ENCODE measurements around the gene ALDH9A1.
"Not testable (repeated sequence)": the region's sequence is repeated elsewhere in the genome, so short reads cannot be mapped to it uniquely, and the experiment has no call there.

The ALDH9A1 gene

DNA sequence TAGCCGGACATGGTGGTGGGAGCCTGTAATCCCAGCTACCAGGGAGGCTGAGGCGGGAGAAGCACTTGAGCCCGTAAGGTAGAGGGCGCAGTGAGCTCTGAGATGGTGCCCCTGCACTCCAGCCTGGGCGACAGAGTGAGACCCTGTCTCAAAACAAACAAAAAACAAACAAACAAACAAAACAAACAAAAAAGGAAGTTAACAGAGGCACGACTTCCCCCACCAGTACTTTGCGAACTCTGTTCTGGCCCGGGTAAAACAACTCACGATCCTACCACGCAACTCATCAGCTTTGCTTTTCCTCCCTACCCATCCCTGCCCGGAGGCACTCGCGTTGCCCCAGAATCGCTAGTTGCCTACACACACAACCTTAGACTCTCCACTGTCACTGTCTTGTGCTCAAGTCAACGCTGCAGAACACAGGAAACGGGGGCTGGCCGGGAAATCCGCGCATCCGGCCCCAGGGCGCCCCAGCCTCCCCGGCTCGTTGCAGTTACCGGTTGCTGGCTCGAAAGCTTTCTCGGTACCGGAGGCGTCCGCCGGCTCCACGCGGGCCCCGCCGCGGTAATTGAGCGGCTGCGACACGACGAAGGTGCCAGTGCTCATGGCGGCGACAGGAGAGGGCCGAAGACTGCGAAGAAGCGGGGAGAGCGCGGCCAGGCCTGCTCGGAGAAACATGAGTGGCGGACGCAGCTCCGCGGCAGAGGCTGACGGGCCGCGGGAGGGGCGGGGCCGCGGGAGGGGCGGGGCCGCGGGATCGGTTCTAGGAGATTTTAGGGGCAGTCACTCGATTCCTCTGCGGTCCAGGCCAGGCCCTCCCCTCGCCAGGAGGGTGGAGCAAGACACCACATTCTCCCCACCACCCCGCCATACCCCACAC lies at the start of gene ALDH9A1:
Gene ALDH9A1, minus strand, starts transcription at position 682 of the 880 bp plus-strand sequence. Its CDS starts 4 bp downstream, at position 678.
- DNase-seq: peak; percentile 74

GRCh38 chr1:165747632-165748447 lies 49.5 kb upstream of the ALDH9A1 start:
- no peak for DNase-seq

DNA sequence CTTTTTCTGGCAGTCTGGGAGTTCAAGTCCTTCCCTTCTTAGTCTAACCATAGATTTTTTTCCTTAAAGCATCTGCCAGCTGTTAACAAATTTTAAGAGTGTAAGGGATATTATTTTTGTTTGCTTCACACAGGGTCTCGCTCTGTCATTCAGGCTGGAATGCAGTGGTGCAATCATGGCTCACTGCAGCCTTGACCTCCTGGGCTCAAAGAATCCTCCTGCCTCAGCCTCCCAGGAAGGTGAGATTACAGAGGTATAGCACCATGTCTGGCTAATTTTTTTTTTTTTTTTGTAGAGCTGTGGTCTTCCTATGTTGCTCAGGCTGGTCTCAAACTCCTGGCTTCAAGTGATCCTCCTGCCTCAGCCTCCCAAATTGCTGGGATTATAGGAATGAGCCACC lies 46.6 kb upstream of the ALDH9A1 start:
- DNase-seq: not testable (repeated sequence)

- no peak for DNase-seq
Measured at GRCh38 chr1:165742194-165742593, 43.8 kb upstream of the ALDH9A1 start.

- no peak for DNase-seq
Measured at GRCh38 chr1:165738794-165739193, 40.4 kb upstream of the ALDH9A1 start.

DNA sequence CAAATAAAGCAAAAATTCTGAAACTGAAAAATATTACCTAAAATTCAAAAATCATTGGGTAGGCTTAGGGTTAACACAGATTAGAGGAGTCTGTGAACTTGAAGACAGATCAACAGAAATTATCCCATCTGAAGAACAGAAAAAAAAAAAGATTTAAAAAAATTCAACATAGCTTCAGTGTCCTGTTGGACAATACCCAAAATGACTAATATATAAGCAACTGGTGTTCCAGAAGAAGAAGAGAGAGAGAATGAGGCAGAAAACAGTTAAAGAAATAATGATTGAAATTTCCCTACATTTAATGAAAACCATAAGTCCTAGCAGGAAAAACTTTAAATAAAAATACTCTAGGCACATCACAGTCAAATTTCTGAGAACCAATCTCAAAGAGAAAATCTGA lies 38.8 kb upstream of the ALDH9A1 start:
- DNase-seq: no peak

DNA sequence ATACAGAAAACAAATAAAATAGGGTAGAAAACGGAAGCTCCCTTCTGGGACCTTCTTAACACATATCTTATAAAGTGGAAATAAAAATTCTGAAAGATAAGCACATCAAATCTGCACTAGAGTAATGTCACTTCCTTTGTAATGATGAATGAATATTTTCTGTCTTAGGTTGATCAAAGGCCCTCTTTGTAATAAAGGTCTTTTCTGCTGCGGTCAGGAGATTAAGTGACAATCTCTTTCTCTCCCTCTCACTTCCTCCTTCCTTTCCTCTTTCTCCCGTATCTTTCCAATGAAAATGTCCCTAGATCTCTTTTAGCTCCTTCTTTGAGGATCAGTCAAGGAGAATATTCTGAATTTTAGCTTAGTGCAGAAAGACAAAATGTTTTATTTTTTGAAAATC lies 36.5 kb upstream of the ALDH9A1 start:
- DNase-seq: no peak

DNA sequence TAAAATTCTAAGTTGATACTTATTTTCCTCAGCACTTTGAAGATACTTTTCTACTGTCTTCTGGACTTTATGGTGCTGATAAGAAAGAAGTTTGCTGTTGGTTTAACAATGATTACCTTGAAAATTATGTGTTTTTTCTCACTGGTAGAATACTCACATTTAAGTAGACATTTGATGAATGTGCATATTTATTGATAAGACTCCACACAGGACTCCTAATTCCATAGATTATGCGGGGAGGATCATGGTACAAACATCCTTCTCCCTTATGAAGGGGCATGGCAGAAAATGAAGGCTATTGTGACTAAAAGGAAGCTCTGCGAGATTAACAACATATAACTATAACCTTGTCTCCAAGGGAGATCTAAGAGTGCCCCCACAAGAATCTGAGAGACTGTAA lies 28.5 kb upstream of the ALDH9A1 start:
- no peak for DNase-seq

GRCh38 chr1:165726169-165726568 lies 27.8 kb upstream of the ALDH9A1 start:
- no peak for DNase-seq

- DNase-seq: no peak
Measured at GRCh38 chr1:165717918-165718515, 19.7 kb upstream of the ALDH9A1 start.

GRCh38 chr1:165716265-165717051 lies 18.1 kb upstream of the ALDH9A1 start:
- not testable (repeated sequence) for DNase-seq

DNA sequence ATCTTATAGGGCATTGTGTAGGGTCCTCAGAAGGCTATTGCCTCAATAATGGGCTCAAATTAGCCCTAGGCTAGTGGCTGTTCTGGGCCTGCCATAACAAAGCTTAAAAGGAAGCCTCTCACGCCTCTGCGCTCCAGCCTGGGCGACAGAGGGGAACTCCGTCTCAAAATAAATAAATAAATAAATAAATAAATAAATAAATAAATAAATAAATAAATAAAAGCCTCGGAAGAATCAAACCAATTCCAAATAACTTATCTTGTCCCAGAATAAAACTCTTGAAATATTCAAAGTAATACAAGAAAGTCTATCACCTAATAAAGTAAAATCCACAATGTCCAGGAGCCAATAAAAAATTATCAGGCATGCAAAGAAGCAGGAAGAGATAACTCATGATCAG lies 14.4 kb upstream of the ALDH9A1 start:
- no peak for DNase-seq

- DNase-seq: no peak
Measured at GRCh38 chr1:165707984-165708706, 9.8 kb upstream of the ALDH9A1 start.

DNA sequence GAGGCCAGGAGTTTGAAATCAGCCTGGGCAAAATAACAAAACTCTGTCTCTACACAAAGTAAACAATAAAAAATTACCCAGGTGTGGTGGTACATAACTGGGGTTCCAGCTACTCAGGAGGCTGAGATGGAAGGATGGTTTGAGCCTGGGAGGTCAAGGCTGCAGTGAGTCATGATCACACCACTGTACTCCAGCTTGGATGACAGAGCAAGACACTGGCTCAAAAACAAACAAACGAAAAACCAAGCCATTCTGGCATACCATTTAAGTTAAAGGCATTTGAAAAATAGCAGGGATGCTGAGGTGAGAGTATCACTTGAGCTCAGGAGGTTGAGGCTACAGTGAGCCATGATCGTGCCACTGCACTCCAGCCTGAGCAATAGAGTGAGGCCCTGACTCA lies 5.3 kb upstream of the ALDH9A1 start:
- no peak for DNase-seq

GRCh38 chr1:165701922-165702321 lies 3.6 kb upstream of the ALDH9A1 start:
- not testable (repeated sequence) for DNase-seq

GRCh38 chr1:165699577-165699976 lies 1.2 kb upstream of the ALDH9A1 start:
- no peak for DNase-seq

DNA sequence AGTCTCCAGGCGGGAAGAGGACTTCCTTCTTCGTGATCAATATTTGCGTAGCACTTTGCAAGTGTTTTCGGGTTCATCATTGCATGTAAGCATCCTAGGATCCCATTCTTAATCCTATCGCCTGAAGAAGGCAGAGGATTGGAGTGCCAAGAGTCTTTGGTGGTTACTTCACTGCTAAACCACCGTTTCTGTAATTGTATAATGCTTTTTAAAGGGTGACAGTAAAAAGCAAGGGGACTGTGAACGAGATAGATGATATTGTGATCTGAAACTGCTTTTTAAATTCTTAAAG lies 345 bp upstream of the ALDH9A1 start:
- no peak for DNase-seq

GRCh38 chr1:165697491-165697880 lies 876 bp downstream of the ALDH9A1 start:
- DNase-seq: no peak

DNA sequence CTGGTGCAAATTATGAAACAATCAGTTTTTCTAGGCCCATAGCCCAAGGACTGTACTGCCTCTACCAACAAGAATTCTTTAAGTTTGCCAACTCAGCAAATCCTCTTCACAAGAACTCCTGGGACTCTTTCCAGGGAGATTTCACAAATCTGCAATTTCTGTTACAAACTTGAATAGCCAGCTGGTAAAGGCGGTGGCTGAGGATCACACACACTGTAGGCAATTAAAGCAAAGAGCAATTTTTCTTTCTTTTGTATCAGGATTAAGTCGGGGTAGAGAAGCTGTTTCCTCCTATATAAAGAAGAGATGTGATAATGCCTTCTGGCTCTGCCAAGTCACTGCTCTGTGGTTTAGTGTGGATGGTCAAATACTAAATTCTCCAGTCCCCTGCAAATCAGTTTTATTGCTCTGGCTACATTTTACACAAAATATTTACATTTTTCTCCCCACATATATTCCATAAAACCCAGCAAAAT lies 1.7 kb downstream of the ALDH9A1 start:
- no peak for DNase-seq

DNA sequence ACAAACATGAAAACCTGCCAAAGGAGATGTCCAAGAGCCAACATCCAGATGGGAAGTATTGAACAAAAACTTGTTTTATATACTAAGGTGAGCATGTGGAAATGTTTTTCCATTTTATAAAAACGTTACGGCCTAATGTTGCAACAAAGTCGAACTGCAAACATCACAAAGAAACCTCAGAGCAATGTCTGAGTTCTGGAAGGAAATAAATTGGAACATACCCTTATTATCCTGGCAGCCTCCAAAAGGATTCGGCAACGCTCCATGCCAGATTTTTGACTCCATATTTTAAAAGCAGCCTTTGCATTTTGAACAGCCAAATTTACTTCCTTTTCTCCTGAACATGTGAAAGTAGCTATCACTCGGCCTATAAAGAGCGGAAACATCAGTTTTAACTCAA lies 3.3 kb downstream of the ALDH9A1 start:
- no peak for DNase-seq

DNA sequence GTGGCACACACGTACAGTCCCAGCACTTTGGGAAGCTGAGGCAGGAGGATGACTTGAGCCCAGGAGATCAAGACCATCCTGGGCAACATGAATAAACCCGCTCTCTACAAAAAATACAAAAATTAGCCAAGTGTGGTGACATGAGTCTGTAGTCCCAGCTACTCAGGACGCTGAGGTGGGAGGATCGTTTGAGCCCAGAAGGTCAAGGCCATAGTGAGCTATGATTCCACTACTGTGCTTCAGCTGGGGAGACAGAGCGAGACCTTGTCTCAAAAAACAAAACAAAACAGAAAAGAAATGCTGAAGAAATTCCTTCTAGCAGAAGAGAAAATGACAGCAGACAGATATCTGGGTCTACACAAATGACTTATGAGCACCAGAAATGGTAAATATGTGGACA lies 10.3 kb downstream of the ALDH9A1 start:
- no peak for DNase-seq

DNA sequence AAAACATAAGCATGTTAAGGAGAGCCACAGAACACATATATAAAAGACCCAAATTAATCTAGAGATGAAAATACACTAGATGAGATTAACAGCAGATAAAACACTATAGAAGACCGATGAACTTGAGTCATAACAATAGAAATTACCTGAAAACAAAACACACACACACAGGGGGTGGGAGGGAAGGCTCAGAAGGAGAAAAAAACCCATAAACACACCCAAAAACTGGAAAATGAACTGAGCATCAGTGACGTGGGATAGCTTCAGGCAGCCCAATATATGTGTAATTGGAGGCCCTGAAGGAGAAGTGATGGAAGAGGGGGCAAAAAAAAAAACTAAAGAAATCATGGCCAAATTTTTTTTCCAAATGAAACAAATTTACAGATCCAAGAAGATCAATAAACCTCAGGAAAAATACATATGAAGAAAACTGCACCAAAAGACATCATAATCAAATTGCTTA lies 11.4 kb downstream of the ALDH9A1 start:
- DNase-seq: no peak
